ENCODE results near the gene MDH1B. TPM values are rescaled to one million over a fixed set of nuclear protein-coding genes. Genes with fewer than 3 reads are reported as not detected.
"Not testable (repeated sequence)": the region's sequence is repeated elsewhere in the genome, so short reads cannot be mapped to it uniquely, and the experiment has no call there.

The MDH1B gene
- total and polyA plus RNA-seq, 2 donors (not counting 3 experiments of a cell fraction or from before 2014, with no cell fraction given), result 0.29 TPM; not detected in 1

GRCh38 chr2:206814498-206814897, 49.4 kb upstream of the MDH1B start:
- dilution Hi-C loops (cut with MboI; ENCODE audit: extremely low pct_ligation_motif_present, low sequenced_read_pairs), result no loop called here
- Histone ChIP-seq H3K9me3 (replicated peaks; ENCODE audit: control insufficient read depth, insufficient read depth, low read length) (no peaks in the 10 kb centered on the region), H3K4me1 (ENCODE audit: control insufficient read depth, extremely low read depth, insufficient read depth, low read length) (no peaks in the 10 kb centered on the region), H3K27ac (ENCODE audit: insufficient read depth, low read depth, low read length) (no peak overlapping the region), H4K20me1 (replicated peaks; ENCODE audit: control insufficient read depth, extremely low read depth, insufficient read depth, low read length) (no peaks in the 10 kb centered on the region), H3K4me2 (ENCODE audit: insufficient read depth, low read length) (no peak overlapping the region), H3K36me3 (ENCODE audit: control insufficient read depth in 2 of 2, extremely low read depth in 1 of 2, insufficient read depth in 2 of 2, low read length in 2 of 2) (no peaks in the 10 kb centered on the region), H3K79me2 (ENCODE audit: control insufficient read depth, insufficient read depth, low read length) (no peaks in the 10 kb centered on the region), H3K9me1 (replicated peaks; ENCODE audit: control insufficient read depth, extremely low read depth, insufficient read depth, low read length) (no peaks in the 10 kb centered on the region), H3K4me3 (replicated peaks in 1 of 3; ENCODE audit: insufficient read depth in 1 of 3, low read depth in 1 of 3, low read length in 3 of 3) (no peak overlapping the region), H3K9ac (replicated peaks; ENCODE audit: extremely low read depth, insufficient read depth, low read length) (no peak overlapping the region), H2AFZ (ENCODE audit: low read depth, low read length) (no peak overlapping the region), H3K27me3 (ENCODE audit: control insufficient read depth in 2 of 2, insufficient read depth in 2 of 2, low read length in 2 of 2) (no peaks in the 10 kb centered on the region)
- POLR2A ChIA-PET, result no interaction called here
- DNase-seq (ENCODE audit: low read depth, low spot score) (no peak), FAIRE-seq (no peak)
- intact Hi-C loops (cut with micrococcal nuclease), result no loop called here
- no TSS peak for BruUV-seq (replicated peaks)
- TF ChIP-seq, protein P1, sequence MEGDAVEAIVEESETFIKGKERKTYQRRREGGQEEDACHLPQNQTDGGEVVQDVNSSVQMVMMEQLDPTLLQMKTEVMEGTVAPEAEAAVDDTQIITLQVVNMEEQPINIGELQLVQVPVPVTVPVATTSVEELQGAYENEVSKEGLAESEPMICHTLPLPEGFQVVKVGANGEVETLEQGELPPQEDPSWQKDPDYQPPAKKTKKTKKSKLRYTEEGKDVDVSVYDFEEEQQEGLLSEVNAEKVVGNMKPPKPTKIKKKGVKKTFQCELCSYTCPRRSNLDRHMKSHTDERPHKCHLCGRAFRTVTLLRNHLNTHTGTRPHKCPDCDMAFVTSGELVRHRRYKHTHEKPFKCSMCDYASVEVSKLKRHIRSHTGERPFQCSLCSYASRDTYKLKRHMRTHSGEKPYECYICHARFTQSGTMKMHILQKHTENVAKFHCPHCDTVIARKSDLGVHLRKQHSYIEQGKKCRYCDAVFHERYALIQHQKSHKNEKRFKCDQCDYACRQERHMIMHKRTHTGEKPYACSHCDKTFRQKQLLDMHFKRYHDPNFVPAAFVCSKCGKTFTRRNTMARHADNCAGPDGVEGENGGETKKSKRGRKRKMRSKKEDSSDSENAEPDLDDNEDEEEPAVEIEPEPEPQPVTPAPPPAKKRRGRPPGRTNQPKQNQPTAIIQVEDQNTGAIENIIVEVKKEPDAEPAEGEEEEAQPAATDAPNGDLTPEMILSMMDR (IDR thresholded peaks at IDR 0.05; ENCODE audit: extremely low read depth in 1 of 2, insufficient read depth in 1 of 2, low read depth in 1 of 2, low read length in 2 of 2), result no peak
- no peak for TF ChIP-seq GATA2 (IDR thresholded peaks at IDR 0.05; ENCODE audit: insufficient read depth, insufficient read length, low read depth, low read length)
- TF ChIP-seq POLR2AphosphoS5 (IDR thresholded peaks at IDR 0.05; ENCODE audit: insufficient read depth, low read depth, low read length), result no peak
- no peak for TF ChIP-seq POLR2A (IDR thresholded peaks at IDR 0.05; ENCODE audit: low read depth, low read length)
- TF ChIP-seq EZH2 (IDR thresholded peaks at IDR 0.05; ENCODE audit: borderline replicate concordance, low read depth, low read length, severe bottlenecking), result no peak
- TF ChIP-seq MAX (IDR thresholded peaks at IDR 0.05; ENCODE audit: insufficient read depth, insufficient read length), result no peak
- no peak for TF ChIP-seq MYC (IDR thresholded peaks at IDR 0.05; ENCODE audit: low read depth, low read length)
- CTCF ChIA-PET, result interaction anchor here (1.3 kb wide), 1 partner anchor 14 kb away, joined by 3 read pairs; no protein-coding TSS in a partner anchor

DNA sequence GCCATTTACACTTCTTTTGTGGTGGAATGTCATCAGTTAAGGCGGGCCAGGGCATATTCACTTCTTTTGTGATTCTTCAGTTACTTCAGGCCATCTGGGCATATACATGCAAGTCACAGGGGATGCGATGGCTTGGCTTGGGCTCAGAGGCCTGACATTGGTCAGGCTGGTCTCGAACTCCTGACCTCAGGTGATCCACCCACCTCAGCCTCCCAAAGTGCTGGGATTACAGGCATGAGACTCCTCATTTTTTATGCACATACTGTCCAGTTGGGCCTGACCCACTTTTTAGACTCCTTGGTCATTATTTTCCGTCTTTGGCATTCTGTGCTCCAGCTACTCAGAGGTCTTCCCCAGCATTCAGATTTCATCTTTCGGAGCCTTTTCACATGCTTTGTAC, 47.3 kb upstream of the MDH1B start:
- POLR2A ChIA-PET; H3K4me3 ChIP-seq (replicated peaks in 1 of 3; ENCODE audit: insufficient read depth in 1 of 3, low read depth in 1 of 3, low read length in 3 of 3); H3K4me1 ChIP-seq (ENCODE audit: control insufficient read depth, extremely low read depth, insufficient read depth, low read length); H3K9me1 ChIP-seq (replicated peaks; ENCODE audit: control insufficient read depth, extremely low read depth, insufficient read depth, low read length); H3K4me2 ChIP-seq (ENCODE audit: insufficient read depth, low read length); H3K36me3 ChIP-seq (ENCODE audit: control insufficient read depth in 2 of 2, extremely low read depth in 1 of 2, insufficient read depth in 2 of 2, low read length in 2 of 2); H3K9me3 ChIP-seq (replicated peaks; ENCODE audit: control insufficient read depth, insufficient read depth, low read length); H3K79me2 ChIP-seq (ENCODE audit: control insufficient read depth, insufficient read depth, low read length); H2AFZ ChIP-seq (ENCODE audit: low read depth, low read length); H3K27ac ChIP-seq (ENCODE audit: insufficient read depth, low read depth, low read length); DNase-seq (ENCODE audit: low read depth, low spot score); H3K27me3 ChIP-seq (ENCODE audit: control insufficient read depth in 2 of 2, insufficient read depth in 2 of 2, low read length in 2 of 2); H3K9ac ChIP-seq (replicated peaks; ENCODE audit: extremely low read depth, insufficient read depth, low read length); H4K20me1 ChIP-seq (replicated peaks; ENCODE audit: control insufficient read depth, extremely low read depth, insufficient read depth, low read length); FAIRE-seq; BruUV-seq (replicated peaks); intact Hi-C loops (cut with micrococcal nuclease); dilution Hi-C loops (cut with MboI; ENCODE audit: extremely low pct_ligation_motif_present, low sequenced_read_pairs); CTCF ChIA-PET: not testable (repeated sequence)

DNA sequence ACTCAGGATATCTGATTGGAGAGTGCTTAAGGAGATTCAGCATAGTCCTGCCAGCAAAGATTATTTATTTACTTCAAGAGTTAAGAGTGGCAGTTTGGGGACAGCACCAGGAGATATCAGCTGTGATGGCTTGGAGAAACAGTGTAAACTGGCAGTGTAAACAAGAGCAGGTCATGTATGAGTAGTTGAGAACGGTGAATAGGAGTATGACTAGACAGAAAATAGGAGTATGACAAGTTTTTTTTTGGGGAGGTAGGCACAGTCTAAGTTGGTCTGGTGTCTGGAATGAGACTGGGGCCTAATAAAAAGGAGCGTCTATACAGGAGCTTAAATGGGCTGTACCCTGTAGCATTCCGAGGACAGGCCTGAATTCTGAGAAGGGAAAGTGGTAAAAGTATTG, 42.5 kb upstream of the MDH1B start:
- CTCF ChIA-PET; H3K36me3 ChIP-seq (ENCODE audit: control insufficient read depth in 2 of 2, extremely low read depth in 1 of 2, insufficient read depth in 2 of 2, low read length in 2 of 2); DNase-seq (ENCODE audit: low read depth, low spot score); H3K4me1 ChIP-seq (ENCODE audit: control insufficient read depth, extremely low read depth, insufficient read depth, low read length); H3K9me1 ChIP-seq (replicated peaks; ENCODE audit: control insufficient read depth, extremely low read depth, insufficient read depth, low read length); H4K20me1 ChIP-seq (replicated peaks; ENCODE audit: control insufficient read depth, extremely low read depth, insufficient read depth, low read length); dilution Hi-C loops (cut with MboI; ENCODE audit: extremely low pct_ligation_motif_present, low sequenced_read_pairs); H3K27me3 ChIP-seq (ENCODE audit: control insufficient read depth in 2 of 2, insufficient read depth in 2 of 2, low read length in 2 of 2); POLR2A ChIA-PET; H3K27ac ChIP-seq (ENCODE audit: insufficient read depth, low read depth, low read length); H3K4me2 ChIP-seq (ENCODE audit: insufficient read depth, low read length); H2AFZ ChIP-seq (ENCODE audit: low read depth, low read length); H3K9ac ChIP-seq (replicated peaks; ENCODE audit: extremely low read depth, insufficient read depth, low read length); H3K4me3 ChIP-seq (replicated peaks in 1 of 3; ENCODE audit: insufficient read depth in 1 of 3, low read depth in 1 of 3, low read length in 3 of 3); BruUV-seq (replicated peaks); FAIRE-seq; H3K79me2 ChIP-seq (ENCODE audit: control insufficient read depth, insufficient read depth, low read length); H3K9me3 ChIP-seq (replicated peaks; ENCODE audit: control insufficient read depth, insufficient read depth, low read length): not testable (repeated sequence)
- intact Hi-C loops (cut with micrococcal nuclease), result loop anchor here (10.0 kb wide), 1 partner anchor 917 kb away; no protein-coding TSS in a partner anchor
